Measurements from ENCODE around the gene MDH1B. TPM values are rescaled to one million over a fixed set of nuclear protein-coding genes. Genes with fewer than 3 reads are reported as not detected.

MDH1B gene
- total RNA-seq, 1 experiment from 2014 or later = 3.7 TPM

GRCh38 chr2:206766057-206766930 lies 1.2 kb upstream of the MDH1B start:
- Histone ChIP-seq H3K27me3 (ENCODE audit: insufficient read depth, low read length) (no peaks in the 10 kb centered on the region), H4K20me1 (ENCODE audit: insufficient read depth) (no peaks in the 10 kb centered on the region), H2AFZ (ENCODE audit: low read depth, low read length, poor library complexity, severe bottlenecking) (no peak overlapping the region), H3K9me3 (ENCODE audit: control insufficient read depth in 1 of 2, insufficient read depth in 1 of 2, low read depth in 1 of 2, low read length in 2 of 2) (no peaks in the 10 kb centered on the region), H3K79me2 (ENCODE audit: insufficient read depth, low read length) (peaks cover 49% of the 10 kb centered on the region), H3K27ac (ENCODE audit: low read depth, low read length) (peak overlapping the region; percentile 57; the same call in 1 of the 2 replicates), H3K4me1 (ENCODE audit: control insufficient read depth in 1 of 2, insufficient read depth in 2 of 2, low read length in 2 of 2) (peaks cover 4 to 21% of the 10 kb centered on the region in 2 experiments; a peak in 3 of 4 replicates), H3K36me3 (ENCODE audit: control insufficient read depth in 1 of 2, insufficient read depth in 2 of 2, low read length in 2 of 2) (peaks cover 4 to 10% of the 10 kb centered on the region in 2 experiments; a peak in 2 of 4 replicates), H3K9ac (ENCODE audit: low read length) (peak overlapping the region; percentile 82), H3K4me2 (ENCODE audit: low read length) (peak overlapping the region; percentile 94), H3K4me3 (replicated peaks in 1 of 2; ENCODE audit: low read depth in 1 of 2, low read length in 2 of 2) (peak overlapping the region; percentile 68 to 72), H3K9me2 (ENCODE audit: insufficient read depth) (no peaks in the 10 kb centered on the region)
- DNase-seq (ENCODE audit: low read depth, low spot score) = no peak
- no TSS peak for BruUV-seq (replicated peaks)
- ChIA-PET RAD21 (ENCODE audit: low non-redundant PET in 1 of 2, low total read pairs in 2 of 2, uncharacterized antibody in 2 of 2, unreplicated experiment in 2 of 2) (interaction anchor here in 1 of 2 experiments (0.5 kb wide), 1 partner anchor 24 kb away, joined by 5 read pairs; no protein-coding TSS in a partner anchor), CTCF (interaction anchor here (1.0 kb wide), 1 partner anchor 34 kb away, joined by 7 read pairs; no protein-coding TSS in a partner anchor), POLR2A (interaction anchor here (0.7 kb wide), 1 partner anchor 38 kb away, joined by 3 read pairs; no protein-coding TSS in a partner anchor)
- no peak for TF ChIP-seq EZH2phosphoT487 (IDR thresholded peaks at IDR 0.05; ENCODE audit: borderline replicate concordance)
- TF ChIP-seq EGR1 (IDR thresholded peaks at IDR 0.05; ENCODE audit: low read depth) = 0 out of 2 replicates have a peak, but pooled peaks have one; percentile 1
- no peak for TF ChIP-seq ZBTB33 (IDR thresholded peaks at IDR 0.05; ENCODE audit: extremely low read depth, insufficient replicate concordance, low read length)
- no peak for TF ChIP-seq MAX (IDR thresholded peaks at IDR 0.05)
- intact Hi-C loops (cut with micrococcal nuclease) = no loop called here
- peak; percentile 0; the same call in 1 of the 2 replicates for ATAC-seq
